ENCODE measurements around the gene GHSR. TPM values are rescaled to one million over a fixed set of nuclear protein-coding genes. Genes with fewer than 3 reads are reported as not detected.

GHSR gene
- total RNA-seq, 1 experiment from 2014 or later = not detected

GRCh38 chr3:172470588-172470987 is 22.3 kb upstream of the GHSR start:
- no peaks in the 10 kb centered on the region for H3K36me3 ChIP-seq (ENCODE audit: control insufficient read depth, insufficient read depth, low read length)
- peaks cover 9% of the 10 kb centered on the region for H3K4me1 ChIP-seq (ENCODE audit: control insufficient read depth, insufficient read depth, low read length)
- ATAC-seq (no peak), DNase-seq (ENCODE audit: low read depth, low spot score) (no peak)
- TF ChIP-seq TCF7L2 (IDR thresholded peaks at IDR 0.05; ENCODE audit: low read depth, low read length) (no peak), POLR2AphosphoS5 (IDR thresholded peaks at IDR 0.05; ENCODE audit: low read depth, low read length) (no peak)
- POLR2A ChIA-PET = no interaction called here
- no TSS peak for BruUV-seq (replicated peaks)
- intact Hi-C loops (cut with micrococcal nuclease; ENCODE audit: unreplicated experiment) (loop anchor here (10.0 kb wide), 1 partner anchor 66 kb away; no protein-coding TSS in a partner anchor), in situ Hi-C loops (cut with HindIII; ENCODE audit: low pct_unique_long_range_greater_than_20kb, low sequenced_read_pairs) (no loop called here)
- CTCF ChIA-PET = no interaction called here
- H3K9me3 ChIP-seq (ENCODE audit: control insufficient read depth, insufficient read depth, low read depth, low read length) = peaks cover 5% of the 10 kb centered on the region; the same call in 1 of the 2 replicates
- no peak overlapping the region for H3K4me3 ChIP-seq (ENCODE audit: low read depth in 2 of 2, low read length in 2 of 2)
- no peak overlapping the region for H3K27ac ChIP-seq (ENCODE audit: low read length)
- peaks cover 3% of the 10 kb centered on the region; the same call in 1 of the 2 replicates for H3K27me3 ChIP-seq (ENCODE audit: control insufficient read depth, insufficient read depth, low read length)

GRCh38 chr3:172467170-172467824 is 19.0 kb upstream of the GHSR start:
- Histone ChIP-seq H3K36me3 (ENCODE audit: control insufficient read depth, insufficient read depth, low read length) (no peaks in the 10 kb centered on the region), H3K27ac (ENCODE audit: low read length) (no peak overlapping the region), H3K27me3 (ENCODE audit: control insufficient read depth, insufficient read depth, low read length) (peaks cover 7% of the 10 kb centered on the region; the same call in 1 of the 2 replicates), H3K4me3 (ENCODE audit: low read depth in 2 of 2, low read length in 2 of 2) (no peak overlapping the region), H3K9me3 (ENCODE audit: control insufficient read depth, insufficient read depth, low read depth, low read length) (peaks cover 5% of the 10 kb centered on the region; the same call in 1 of the 2 replicates), H3K4me1 (ENCODE audit: control insufficient read depth, insufficient read depth, low read length) (peaks cover 9% of the 10 kb centered on the region)
- DNase-seq (ENCODE audit: low read depth, low spot score) = no peak
- TF ChIP-seq SIN3A (IDR thresholded peaks at IDR 0.05; ENCODE audit: borderline replicate concordance, insufficient read depth, low read depth, low read length) (no peak), REST (IDR thresholded peaks at IDR 0.05; ENCODE audit: insufficient read depth in 1 of 2, low read depth in 2 of 2, low read length in 1 of 2) (no peak), CTCF (IDR thresholded peaks at IDR 0.05) (no peak), TCF7L2 (IDR thresholded peaks at IDR 0.05; ENCODE audit: low read depth, low read length) (no peak), POLR2AphosphoS5 (IDR thresholded peaks at IDR 0.05; ENCODE audit: low read depth, low read length) (no peak)
- BruUV-seq (replicated peaks) = no TSS peak
- ChIA-PET CTCF (interaction anchor here (0.5 to 1.2 kb wide), 2 partner anchors 10 to 82 kb away, joined by 6 to 14 read pairs; no protein-coding TSS in a partner anchor), POLR2A (no interaction called here)
- intact Hi-C loops (cut with micrococcal nuclease; ENCODE audit: unreplicated experiment) (no loop called here), in situ Hi-C loops (cut with HindIII; ENCODE audit: low pct_unique_long_range_greater_than_20kb, low sequenced_read_pairs) (no loop called here)
- peak; percentile 69; the same call in 1 of the 2 replicates for ATAC-seq
